NCI-H345 treated with DMSO at 0.1 percent for 48 hours (cell line): Measurements from ENCODE around the gene YTHDF2.
"Not testable (repeated sequence)": the region's sequence is repeated elsewhere in the genome, so short reads cannot be mapped to it uniquely, and the experiment has no call there.

Experiments
- DNase-seq: peaks from one replicate; lab custom pipeline; 2025; ENCODE audit not compliant: unreplicated experiment; lab: John Stamatoyannopoulos, UW

YTHDF2 gene

DNA sequence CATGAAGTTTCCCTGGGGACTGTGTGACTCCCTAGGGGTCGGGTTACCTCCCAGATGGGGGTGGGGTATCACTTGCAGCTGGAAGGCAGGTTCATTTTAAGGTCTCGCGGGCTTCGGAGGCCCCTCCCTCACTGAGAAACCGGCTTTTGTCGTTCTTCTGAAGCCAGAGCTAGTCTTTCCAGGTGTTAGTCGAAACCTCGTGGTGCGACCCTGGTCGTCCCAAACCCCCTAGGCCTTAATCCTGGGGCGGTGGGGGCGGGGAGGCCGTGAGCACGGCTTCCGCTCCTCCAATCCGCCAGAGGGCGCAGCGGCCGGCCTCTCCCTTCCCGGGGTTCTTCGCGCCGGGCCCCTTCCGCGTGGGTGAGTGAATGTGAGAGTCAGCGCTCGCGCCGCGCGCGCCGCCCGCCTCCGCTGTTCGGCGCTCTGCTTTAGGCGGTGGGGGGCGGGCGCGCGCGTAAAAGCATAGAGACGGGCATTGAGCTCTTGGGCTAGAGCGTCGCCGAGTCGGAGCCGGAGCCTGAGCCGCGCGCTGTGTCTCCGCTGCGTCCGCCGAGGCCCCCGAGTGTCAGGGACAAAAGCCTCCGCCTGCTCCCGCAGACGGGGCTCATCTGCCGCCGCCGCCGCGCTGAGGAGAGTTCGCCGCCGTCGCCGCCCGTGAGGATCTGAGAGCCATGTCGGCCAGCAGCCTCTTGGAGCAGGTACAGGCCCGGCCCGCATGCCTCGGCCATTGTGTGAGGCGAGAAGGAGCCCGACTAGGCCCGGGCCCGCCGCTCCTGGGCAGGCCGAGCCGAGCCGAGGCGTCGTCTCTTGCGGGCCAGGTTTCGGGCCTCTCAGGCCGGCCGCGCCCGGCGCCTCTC is at the start of gene YTHDF2:
TSS of gene YTHDF2 (plus strand) at position 491 of the 857 bp plus-strand sequence. CDS start at position 672, 181 bp downstream.
- DNase-seq, result peak; percentile 90

DNA sequence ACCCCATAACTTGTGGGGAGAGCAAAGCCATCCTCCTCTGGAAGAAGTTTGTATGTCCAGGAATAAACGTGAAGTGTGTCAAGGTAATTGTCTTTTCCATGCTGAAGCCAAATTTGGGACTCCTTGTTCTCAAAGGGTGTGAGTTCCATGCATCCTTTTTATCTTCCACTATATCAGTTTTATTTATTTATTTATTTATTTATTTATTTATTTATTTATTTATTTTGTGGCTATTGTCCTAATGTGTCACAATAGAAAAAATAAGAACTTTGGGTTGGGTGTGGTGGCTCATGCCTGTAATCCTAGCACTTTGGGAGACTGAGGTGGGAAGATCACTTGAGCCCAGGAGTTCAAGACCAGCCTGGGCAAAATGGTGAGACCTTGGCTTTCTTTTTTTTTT is 45.1 kb upstream of the YTHDF2 start:
- not testable (repeated sequence) for DNase-seq

DNA sequence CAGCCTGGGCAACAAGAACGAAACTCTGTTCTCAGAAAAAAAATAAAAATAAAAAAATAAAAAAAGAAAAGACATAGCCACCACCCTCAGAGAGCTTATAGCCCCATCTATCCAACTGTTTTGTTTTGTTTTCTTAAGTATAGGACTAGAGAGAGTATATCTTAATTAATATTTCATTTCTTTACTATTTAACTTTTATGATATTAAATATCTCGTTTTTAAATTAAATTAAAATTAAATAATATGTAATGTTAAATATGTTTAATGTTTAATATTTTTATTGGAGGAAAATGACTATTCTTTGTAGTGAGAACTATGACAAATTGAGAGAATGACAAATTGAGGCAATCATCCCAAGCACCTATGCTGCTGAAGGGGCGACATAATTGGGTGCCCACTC is 33.1 kb upstream of the YTHDF2 start:
- no peak for DNase-seq

DNA sequence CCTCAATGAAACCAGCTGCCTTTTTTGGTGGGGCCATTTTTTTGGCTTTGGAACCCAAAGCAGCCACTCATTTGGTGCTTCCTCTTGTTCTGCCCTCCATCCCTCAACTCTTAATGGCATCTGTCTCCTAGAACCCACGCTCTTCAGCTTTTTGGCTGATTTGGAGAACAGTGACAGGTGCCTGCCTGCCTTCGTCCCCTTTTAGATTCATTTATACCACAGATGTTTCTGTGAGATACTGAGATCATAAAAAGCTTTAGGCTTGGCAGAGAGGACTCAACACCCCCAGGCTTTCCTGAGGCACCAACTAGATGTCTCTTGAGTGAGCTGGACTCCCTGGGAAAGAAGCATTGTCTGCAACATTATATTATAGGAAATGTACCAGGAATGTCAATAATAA is 20.4 kb upstream of the YTHDF2 start:
- DNase-seq, result no peak

DNA sequence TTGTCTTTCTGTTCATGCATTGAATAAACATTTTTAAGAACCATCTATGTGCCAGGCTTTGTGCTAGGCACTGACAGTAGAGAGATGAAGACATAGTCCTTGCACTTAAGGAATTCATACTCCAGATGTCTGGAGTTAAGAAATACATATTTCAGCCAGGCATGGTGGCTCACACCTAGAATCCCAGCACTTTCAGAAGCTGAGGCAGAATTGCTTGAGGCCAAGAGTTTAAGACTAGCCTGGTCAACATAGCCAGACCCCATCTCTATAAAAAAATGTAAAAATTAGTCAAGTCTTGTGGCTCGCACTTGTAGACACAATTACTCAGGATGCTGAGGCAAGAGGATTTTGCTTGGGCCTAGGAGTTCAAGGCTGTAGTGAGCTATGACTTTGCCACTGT is 18.6 kb upstream of the YTHDF2 start:
- no peak for DNase-seq

DNA sequence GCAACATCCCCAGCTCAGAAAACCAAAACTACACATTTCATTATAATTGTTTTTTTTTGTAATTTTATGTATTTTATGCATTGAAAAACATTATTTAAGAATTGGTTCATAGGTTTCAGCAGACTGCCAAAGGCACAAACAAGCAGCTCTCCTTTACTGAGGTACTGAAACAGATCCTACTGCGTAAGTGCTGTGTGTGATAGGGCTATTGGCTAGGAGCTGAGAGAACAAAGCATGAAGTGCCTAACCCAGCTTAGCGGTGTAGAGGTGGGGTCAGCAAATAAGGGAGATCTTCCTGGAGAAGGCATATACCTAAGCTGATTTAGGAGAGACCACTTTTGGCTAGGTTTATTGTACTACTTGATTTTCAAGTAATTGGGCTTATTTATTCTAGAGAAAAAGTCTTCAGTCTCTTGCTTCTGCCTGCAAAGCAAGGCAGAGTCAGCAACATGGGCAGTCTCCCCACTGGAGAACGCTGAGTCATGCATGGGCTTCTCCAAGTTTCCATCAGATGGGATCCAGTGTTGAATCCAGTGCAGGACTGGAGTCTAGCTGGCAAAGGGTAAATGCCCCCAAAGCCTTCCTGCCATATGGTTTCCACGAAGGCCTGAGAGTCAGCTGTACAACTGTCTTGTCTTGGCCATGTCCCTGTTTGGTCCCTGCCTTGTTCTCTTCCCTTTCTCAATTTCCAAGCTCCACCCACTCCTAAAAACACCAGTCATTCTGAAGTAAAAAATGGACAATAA is 18.0 kb upstream of the YTHDF2 start:
- no peak for DNase-seq

DNA sequence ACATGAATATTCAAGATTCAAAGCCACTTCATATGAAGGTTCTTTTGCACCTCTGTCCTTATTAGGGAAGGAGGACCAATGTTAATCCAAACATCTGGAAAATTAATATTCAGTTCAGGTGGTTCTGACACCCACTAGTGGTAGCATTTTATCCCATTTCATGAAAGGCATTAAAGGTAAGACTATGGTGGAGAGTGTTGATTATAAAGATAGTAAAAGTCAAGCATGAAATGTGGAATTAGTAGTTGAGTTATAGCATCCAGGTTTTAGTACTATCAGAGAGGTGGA is 17.5 kb upstream of the YTHDF2 start:
- DNase-seq, result no peak

DNA sequence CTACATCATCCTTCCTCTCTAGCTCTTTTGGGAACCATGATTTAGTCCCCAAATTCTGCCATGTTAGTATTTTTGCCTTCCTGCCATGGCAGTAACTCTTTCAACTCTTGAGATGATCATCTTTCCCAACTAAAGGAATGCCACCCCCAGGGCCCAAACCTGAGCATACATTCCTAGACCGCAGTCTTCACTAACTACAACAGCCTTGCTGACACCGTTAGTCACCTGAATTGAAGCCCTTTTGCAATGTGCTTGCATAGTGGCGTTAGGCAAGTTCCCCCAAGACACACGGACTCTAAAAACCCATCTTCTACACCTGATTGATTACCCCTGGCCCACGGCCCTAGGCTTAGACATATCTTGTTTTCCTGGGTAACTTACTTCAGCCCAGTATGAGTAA is 16.4 kb upstream of the YTHDF2 start:
- no peak for DNase-seq

DNA sequence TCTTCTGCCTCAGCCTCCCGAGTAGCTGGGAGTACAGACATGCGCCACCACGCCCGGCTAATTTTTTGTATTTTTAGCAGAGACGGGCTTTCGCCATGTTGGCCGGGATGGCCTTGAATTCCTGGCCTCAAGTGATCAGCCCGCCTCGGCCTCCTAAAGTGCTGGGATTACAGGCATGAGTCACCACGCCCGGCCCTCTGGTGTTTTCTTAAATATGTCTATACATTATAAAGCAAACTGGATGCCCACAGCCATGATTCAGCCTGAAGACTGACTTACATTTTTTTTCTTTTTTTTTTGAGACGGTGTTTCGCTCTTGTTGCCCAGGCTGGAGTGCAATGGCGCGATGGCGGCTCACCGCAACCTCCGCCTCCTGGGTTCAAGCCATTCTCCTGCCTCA is 14.8 kb upstream of the YTHDF2 start:
- DNase-seq, result not testable (repeated sequence)

DNA sequence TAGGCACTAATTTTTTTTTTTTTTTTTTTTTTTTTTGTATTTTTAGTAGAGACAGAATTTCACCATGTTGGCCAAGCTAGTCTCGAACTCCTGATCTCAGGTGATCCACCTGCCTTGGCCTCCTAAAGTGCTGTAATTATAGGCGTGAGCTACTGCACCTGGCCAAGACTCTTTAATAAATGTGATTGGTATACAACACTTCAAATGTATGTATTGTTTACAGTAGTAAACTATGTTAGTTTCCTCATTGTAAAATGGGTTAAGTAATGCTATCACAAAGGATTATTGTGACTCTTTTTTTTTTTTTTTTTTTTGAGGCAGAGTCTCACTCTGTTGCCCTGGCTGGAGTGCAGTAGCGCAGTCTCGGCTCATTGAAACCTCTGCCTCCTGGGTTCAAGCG is 11.4 kb upstream of the YTHDF2 start:
- not testable (repeated sequence) for DNase-seq

DNA sequence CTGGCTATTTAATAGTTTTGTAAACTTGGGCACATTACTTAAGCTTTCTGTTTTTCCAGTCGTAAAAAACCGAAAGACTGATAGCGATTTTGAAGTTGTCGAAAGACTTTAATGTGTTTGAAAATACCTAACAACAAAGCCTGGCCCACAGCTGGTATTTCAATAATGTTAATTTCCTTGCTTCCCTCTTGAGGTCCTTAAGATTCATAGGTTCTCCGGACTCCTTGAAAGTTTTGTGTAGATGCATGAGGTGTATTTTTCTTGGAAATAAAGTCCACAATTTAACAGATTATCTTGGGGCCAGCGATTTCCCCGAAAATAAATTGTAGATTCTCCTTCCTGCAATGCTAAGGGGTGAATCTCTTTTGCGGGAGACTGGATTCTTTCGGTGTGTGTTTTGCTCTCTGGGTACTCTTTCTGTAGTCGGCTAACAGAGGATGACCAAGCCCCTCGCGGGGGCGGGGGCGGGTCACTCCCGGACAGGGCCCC is 735 bp upstream of the YTHDF2 start:
- DNase-seq, result no peak

DNA sequence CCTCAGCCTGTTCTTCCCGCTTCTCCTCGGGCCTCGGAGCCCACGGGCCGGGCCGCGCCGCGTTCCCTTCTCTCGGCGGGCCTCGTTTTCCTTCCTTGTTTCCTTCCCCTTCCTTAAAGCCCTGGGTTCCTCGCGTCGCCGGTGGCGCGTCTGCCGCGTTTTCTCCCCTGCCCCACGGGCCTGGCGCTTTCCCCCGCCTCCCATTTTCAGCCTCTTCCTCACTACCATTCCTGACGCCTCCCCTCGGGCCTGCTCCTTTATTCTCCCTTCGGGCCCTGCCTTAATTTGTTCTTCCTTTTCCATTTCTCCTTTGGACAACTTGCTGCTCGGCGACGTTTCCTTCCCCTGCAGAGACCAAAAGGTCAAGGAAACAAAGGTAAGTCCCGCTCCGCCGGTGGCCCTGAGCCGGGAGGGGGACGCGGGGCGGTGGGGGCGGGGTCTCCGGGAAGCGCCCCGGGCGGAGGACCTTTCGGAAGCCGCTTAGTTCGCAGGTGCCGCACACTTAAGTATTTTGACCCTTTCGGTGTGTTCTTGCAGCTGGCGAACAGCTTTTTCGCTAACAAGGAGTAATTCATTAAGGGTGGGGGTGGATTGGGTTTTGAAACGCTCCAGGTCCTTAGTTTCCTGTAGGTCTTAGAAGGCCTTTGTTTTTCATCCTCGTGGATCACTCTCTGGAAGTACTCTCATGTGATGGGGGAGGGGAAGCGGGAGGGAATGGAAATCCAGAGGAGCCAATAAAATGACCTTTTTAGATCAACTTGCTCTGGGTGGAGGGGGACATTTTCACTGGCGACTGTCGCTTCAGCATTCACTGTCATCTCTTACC is 780 bp downstream of the YTHDF2 start:
- peak; percentile 43 for DNase-seq

DNA sequence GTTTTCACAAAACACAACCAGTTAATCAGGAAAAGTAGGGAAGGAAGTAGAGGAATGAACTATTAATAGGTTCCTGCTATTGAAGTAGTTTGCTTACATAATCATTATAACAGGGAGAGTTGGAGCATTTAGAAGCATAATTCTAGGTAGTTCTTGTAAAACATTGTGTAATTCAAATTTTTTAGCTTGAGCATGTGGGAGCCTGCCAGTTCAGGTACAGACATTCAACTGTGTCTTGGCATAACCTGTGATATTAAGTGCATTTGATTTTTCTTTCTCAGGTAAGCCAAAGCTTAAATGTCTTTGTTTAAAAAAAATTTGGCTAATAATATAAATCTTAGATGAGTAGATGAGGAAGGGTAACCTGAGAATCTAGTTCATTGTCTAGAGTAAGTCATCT is 3.4 kb downstream of the YTHDF2 start:
- no peak for DNase-seq

DNA sequence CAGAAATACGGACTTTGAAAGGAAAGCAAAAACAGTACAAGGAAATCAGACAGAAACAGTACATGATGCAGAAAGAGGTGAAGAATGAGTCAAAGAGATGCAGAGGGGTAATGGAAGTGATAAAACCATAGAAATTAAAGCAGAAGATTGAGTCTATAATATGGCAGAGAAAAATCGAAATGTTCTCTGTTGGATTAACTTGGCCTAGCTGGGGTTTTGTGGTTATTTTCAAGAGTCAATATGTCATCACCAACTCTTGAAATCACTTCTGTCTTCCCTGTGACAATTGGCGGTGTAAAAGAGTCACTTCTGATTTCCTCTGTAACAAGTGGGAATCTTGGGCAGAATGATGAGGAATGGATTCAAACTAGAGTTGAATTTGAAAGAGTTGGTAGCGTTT is 7.4 kb downstream of the YTHDF2 start:
- no peak for DNase-seq

DNA sequence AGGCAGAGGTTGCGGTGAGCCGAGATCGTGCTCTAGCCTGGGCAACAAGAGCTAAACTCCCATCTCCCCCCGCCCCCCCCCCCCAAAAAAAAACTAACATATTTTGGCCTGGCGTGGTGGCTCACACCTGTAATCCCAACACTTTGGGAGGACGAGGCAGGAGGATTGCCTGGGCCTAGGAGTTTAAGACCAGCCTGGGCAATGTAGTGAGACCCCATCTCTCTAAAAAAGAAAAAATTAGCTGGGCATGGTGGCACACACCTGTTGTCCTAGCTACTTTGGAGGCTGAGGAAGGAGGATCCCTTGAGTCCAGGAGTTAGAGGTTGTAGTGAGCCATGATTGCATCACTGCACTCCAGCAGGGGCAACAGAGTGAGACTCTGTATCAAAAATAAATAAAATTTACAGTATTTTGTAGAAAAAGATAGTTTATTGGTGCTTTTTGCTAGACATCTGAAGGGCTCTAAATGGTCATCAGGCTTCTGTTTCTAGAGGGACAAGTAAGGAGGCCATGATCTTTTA is 9.0 kb downstream of the YTHDF2 start:
- no peak for DNase-seq

DNA sequence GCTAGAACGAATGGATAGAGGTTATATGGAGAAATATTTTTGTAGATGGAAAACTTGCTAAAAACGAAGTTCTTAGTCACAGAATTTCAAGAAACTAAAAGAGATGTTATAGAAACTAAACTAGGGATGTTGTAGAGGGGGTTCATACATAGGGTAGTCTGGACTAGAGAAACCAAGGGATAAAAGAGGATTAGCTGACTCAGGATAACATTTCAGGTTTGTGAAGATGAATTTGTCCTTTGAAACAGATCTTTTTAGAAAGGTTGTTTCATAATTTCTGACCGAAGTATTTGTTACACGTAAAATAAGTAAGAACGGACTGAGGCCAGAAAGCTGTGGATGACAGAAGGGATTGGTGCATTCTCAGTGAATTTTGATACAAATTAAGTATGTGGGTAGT is 13.6 kb downstream of the YTHDF2 start:
- no peak for DNase-seq

DNA sequence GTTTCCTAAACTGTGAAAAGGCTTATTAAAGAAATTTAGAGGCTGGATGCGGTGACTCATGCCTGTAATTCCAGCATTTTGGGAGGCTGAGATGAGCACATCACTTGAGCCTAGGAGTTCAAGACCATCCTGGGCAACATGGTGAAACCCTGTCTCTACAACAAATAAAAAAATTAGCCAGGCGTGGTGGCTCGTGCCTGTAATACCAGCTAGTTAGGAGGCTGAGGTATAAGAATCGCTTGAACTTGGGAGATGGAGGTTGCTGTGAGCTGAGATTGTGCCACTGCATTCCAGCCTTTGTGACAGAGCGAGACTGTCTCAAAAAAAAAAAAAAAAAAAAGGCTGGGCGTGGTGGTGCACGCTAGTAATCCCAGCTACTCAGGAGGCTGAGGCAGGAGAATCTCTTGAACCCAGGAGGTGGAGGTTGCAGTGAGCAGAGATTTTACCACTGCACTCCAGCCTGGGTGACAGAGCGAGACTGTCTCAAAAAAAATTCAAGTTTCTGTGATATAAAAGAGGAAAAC is 14.1 kb downstream of the YTHDF2 start:
- DNase-seq, result not testable (repeated sequence)

DNA sequence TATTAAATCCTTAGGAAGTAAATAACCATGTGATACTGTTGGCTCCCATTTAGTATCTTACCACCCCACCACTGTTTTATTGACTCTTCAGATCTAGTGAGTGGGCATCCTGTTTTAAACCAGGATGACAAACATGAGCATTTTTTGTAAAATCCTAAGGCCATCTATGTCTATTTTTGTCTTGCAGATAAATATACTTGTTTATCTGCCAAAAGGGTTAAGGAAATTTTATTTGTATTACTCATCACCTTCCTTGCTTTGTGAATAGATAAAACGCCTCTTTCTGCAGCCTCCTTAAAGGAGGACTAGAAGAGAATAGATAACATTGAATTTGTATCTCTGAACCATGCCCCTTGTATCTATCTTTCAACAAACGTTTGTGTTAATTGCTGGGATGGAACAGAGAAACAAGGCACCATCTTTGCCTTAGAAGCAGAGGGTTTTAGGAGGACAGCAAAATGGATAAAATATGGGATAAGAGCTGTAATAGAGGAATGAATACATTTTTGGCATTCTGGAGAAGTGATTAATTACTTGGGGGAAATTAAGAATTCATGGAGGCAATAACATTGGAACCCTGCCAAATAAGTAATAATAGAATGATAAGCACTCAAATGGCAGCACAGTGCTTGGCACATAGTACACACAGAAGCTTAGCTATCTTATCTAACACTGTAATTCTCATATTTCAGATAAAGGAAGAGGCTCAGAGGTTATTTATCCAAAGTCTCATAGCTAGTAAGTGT is 14.7 kb downstream of the YTHDF2 start:
- no peak for DNase-seq

DNA sequence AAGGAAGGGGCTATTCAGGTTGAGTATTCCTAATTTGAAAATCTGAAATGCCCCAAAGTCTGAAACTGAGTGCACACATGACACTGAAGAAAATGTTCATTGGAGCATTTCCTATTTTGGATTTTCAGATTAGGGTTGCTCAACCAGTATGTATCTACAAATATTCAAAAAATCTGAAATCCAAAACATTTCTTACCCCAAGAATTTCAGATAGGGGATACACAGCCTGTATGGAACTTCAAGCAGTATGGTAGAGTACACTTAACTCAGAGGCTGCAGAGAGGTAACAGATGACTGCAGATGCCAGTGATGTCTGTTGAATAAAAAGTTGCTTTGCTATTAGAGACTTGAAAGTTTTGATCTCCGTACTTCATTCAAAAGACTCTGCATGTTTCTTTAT is 19.0 kb downstream of the YTHDF2 start:
- DNase-seq, result no peak

DNA sequence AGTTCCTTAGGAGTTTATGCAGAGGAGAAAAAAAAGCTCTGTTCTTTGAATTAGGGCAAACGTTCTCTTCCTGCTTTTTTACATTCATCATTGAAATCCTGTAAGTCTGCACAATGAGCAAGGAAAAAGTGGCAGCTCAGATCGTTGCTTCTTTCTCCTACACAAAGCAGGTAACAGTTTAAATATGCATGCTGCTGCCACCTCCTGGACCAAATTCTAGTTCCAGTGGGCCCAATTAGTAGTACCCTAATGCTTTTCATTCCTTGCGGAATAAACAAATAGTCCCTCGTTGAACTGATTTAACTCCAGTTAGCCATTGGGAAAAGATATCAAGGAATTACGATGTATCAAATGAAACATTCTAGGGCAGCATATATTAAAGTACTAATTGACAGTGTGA is 20.1 kb downstream of the YTHDF2 start:
- no peak for DNase-seq
